GM15510 (cell line): ENCODE measurements around the gene USP16.

Experiments used
- POLR2A ChIP-seq: IDR thresholded peaks from 3 replicates; pipeline ENCODE4 v1.6.1; 2011; ENCODE audit warnings: borderline replicate concordance; ENCODE audit not compliant: insufficient read length; ENCODE audit errors: extremely low read depth

The USP16 gene

GRCh38 chr21:29073222-29074006 is 48.9 kb downstream of the USP16 start, which contains the start of gene CCT8:
CCT8 (minus strand) TSS chr21:29073648; CDS start chr21:29073590, 58 bp downstream.
- peak; percentile 94 for TF ChIP-seq POLR2A

GRCh38 chr21:29074007-29074376 is 49.5 kb downstream of the USP16 start:
- no peak for TF ChIP-seq POLR2A

GRCh38 chr21:29074783-29075182 is 50.3 kb downstream of the USP16 start:
- no peak for TF ChIP-seq POLR2A

- TF ChIP-seq POLR2A: no peak
Observed at GRCh38 chr21:29075706-29076466, 51.4 kb downstream of the USP16 start.

GRCh38 chr21:29076731-29077640 is 52.5 kb downstream of the USP16 start:
- peak; percentile 38 for TF ChIP-seq POLR2A

- no peak for TF ChIP-seq POLR2A
Observed at GRCh38 chr21:29077651-29078090, 53.2 kb downstream of the USP16 start.

- no peak for TF ChIP-seq POLR2A
Observed at GRCh38 chr21:29078869-29079767, 54.6 kb downstream of the USP16 start.

GRCh38 chr21:29080454-29080941 is 56.0 kb downstream of the USP16 start:
- no peak for TF ChIP-seq POLR2A

GRCh38 chr21:29082046-29082815 is 57.8 kb downstream of the USP16 start:
- TF ChIP-seq POLR2A: no peak

- TF ChIP-seq POLR2A: no peak
Observed at GRCh38 chr21:29083306-29083705, 58.8 kb downstream of the USP16 start.

- TF ChIP-seq POLR2A: no peak
Observed at GRCh38 chr21:29084372-29084771, 59.9 kb downstream of the USP16 start.

GRCh38 chr21:29085106-29085752 is 60.8 kb downstream of the USP16 start:
- TF ChIP-seq POLR2A: no peak
